Pancreas (tissue), 10 donors: ENCODE results near the gene ZNF486. TPM values are rescaled to one million over a fixed set of nuclear protein-coding genes. Genes with fewer than 3 reads are reported as not detected.

ENCODE experiments used
- ATAC-seq, 4 donors: fragments of 200-7000 bp; cut with Tn5 transposase; one replicate each; pipeline versions ENCODE4 v1.8.0 to v1.9.1; 2020; ENCODE audit warnings: mild to moderate bottlenecking in 4 of 4, moderate library complexity in 4 of 4
- DNase-seq, 6 donors: peaks; one replicate each; pipeline ENCODE4 v3.0.0-alpha.2; 2020
- FAIRE-seq: peaks from 2 replicates; lab custom pipeline; 2012; peaks lifted over from hg19 to GRCh38; lab: Jason Lieb, UNC
- H3K27ac ChIP-seq, 4 donors: fragments of 200-600 bp; sonication (generic); 1 replicate in 3 of 4; 2 replicates in 1 of 4; pipeline versions ENCODE4 v1.5.0 to v1.8.0; 2020
- H3K27me3 ChIP-seq, 4 donors: fragments of 200-600 bp; one replicate each; pipeline ENCODE4 v1.8.0; 2021
- H3K36me3 ChIP-seq, 3 donors: fragments of 200-600 bp; sonication (generic) in 1 of 3; one replicate each; pipeline versions ENCODE4 v1.5.0 to v1.8.0; 2020 to 2021
- H3K4me1 ChIP-seq, 3 donors: fragments of 200-600 bp; one replicate each; pipeline ENCODE4 v1.8.0; 2021
- H3K4me3 ChIP-seq, 4 donors: fragments of 200-600 bp; sonication (generic) in 2 of 4; one replicate each; pipeline versions ENCODE4 v1.5.0 to v1.8.0; 2020 to 2021
- H3K9me3 ChIP-seq, 4 donors: fragments of 200-600 bp; one replicate each; pipeline ENCODE4 v1.8.0; 2021
- CTCF ChIP-seq, 4 donors: fragments of 200-600 bp; sonication (generic) in 3 of 4; IDR thresholded peaks; one replicate each; pipeline versions ENCODE4 v1.5.0 to v1.8.0; 2021; ENCODE audit warnings: antibody characterized with exemption in 4 of 4
- WGBS, 2 donors: extraction: QIAGEN DNeasy Blood & Tissue Kit; methylation state at CpG; one replicate each; pipeline ENCODE4 v1.1.7; 2013; 5-methylcytosine and 5-hydroxymethylcytosine counted together
- intact Hi-C, 3 donors: fragments of 100-400 bp; cut with DNase I; formaldehyde crosslinking; loops; one replicate each; pipeline versions ENCODE4 v1.11.1 to v1.14.2; 2022
- polyA plus RNA-seq, 2 donors: library from polyadenylated mRNA; stranded (reverse); fragments of 200-250 nt; gene quantifications; one replicate each; pipeline ENCODE4 v1.2.3, GENCODE V29; 2013
- total RNA-seq, 6 donors: library from RNA; stranded (reverse); fragmentation: NEBNext Ultra II Directional in 4 of 6; extraction: Animal tissue kit (Norgen Biotek cat#: 25700) in 4 of 6; gene quantifications; one replicate each; pipeline versions ENCODE4 v1.2.1 to v1.2.4, GENCODE V29; 2021 to 2023
- donor health status: healthy with polysubstance abuse.
- donor health status: DM: no; HTN: no; CAD: no; lungs with moderate emphysema.
- donor health status: DM: no; HTN: no; CAD: no.
- donor health status: control.
- donor health status: control.
- donor health status: Bipolar disorder and iron deficiency.
- donor health status: DM: yes; HTN: yes; CAD: no.
- donor health status: DM: no; HTN: no; CAD: no.
- donor health status: DM: no; HTN: no; CAD: no.
- donor health status: DM: yes; HTN: yes; CAD: no.

ZNF486 gene
- total and polyA plus RNA-seq, 8 donors: 2.0 to 6.1 (median 3.0) TPM

DNA sequence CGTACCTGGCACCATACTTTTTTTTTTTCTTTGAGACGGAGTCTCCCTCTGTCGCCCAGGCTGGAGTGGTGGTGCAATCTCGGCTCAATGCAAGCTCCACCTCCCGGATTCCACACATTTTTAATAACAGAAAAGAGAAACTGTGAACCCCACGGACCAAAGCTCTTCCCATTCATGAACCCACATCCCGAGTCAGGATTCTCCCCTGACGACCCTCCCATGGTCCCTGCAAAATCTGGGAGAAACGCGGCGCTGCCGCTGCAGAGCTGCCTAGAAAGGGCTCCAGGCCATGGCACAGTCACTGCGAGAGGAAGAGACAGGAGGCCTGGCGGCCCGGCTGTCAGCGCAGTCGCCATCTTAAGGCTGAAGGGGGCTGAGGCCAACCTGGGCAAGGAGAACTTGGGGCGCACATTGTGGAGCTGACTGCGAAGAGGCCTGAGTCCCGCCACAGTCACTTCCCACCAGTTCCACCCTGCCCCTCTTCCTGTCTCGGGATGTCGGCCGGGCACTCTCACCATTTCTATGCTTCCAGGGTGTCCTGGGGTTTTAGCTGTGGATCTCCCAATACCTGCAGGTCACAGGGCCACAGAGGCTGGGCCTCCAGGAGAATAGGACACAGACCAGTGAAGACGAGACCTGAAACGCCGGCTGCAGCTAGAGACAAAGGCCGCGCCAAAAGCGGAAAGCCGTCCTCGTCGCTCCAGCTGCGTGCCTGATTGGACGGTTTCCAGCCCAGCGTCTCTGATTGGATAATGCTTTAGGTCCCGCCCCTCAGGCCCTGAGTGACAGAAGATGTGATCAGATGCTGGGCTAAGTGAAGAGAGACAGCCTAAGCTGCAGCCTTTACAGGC lies 71.0 kb downstream of the ZNF486 start:
- Histone ChIP-seq H3K27ac (peak overlapping the region in 2 of 4 donors; percentile 44 to 50), H3K27me3 (no peaks in the 10 kb centered on the region), H3K4me1 (peaks cover 0 to 5% (median 4%) of the 10 kb centered on the region in 3 donors), H3K36me3 (no peaks in the 10 kb centered on the region), H3K4me3 (peak overlapping the region; percentile 42 to 72 (median 54)), H3K9me3 (no peaks in the 10 kb centered on the region)
- FAIRE-seq (no peak), ATAC-seq (peak; percentile 94 to 99 (median 97)), DNase-seq (peak; percentile 85 to 96 (median 92))
- peak in 1 of 4 donors; percentile 12 for TF ChIP-seq CTCF (IDR thresholded peaks at IDR 0.05)
- WGBS, 2 donors: 1% methylated on average over 36 of the region's 36 CpGs
- intact Hi-C loops: no loop called here

DNA sequence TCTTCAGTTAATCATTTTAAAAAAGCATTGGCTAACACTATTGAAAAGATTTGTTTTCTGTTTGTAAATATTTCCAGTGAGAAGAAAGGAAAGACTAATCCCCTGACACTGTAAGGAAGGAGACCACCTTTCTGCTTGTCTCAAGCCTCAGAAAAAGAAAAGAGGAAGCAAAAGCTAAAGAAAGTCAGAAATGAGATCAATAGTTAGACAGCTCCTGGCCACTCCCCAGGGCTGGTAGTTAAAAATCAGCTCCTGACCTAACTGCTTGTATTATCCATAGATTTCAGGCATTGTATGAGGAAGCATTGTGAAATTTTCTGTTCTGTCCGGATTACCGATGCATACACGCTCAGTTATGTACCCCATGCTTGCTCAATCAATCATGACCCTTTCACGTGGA lies 76.6 kb downstream of the ZNF486 start:
- WGBS, 2 donors: 65 to 78% methylated on average over 4 of the region's 4 CpGs
- no peak for TF ChIP-seq CTCF (IDR thresholded peaks at IDR 0.05)
- Histone ChIP-seq H3K4me1 (peaks cover 0 to 3% (median 0%) of the 10 kb centered on the region in 3 donors), H3K4me3 (no peak overlapping the region), H3K9me3 (no peaks in the 10 kb centered on the region), H3K27me3 (no peaks in the 10 kb centered on the region), H3K27ac (no peak overlapping the region), H3K36me3 (no peaks in the 10 kb centered on the region)
- FAIRE-seq: no peak
- no peak for DNase-seq
- no peak for ATAC-seq
- intact Hi-C loops: loop anchor here in 1 of 3 donors (10.0 kb wide), 1 partner anchor 121 kb away; no protein-coding TSS in a partner anchor

DNA sequence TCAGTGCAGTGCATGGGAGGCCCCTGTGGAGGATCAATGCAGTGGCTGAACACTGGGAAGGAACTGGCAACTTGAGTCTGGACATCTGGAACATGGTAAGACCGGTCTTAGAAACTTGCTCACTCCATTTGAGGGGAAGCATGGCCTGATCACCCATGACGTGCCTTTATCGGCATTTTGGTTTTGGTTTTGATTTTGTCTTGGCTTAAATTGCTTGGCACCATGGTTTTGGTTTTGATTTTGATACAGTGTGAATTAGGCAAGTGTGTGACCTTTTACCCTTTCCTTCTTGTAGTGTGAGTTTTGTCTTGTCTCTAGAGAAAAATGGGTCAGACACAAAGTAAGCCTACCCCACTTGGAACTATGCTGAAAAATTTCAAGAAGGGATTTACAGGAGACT lies 77.3 kb downstream of the ZNF486 start:
- Histone ChIP-seq H3K36me3 (no peaks in the 10 kb centered on the region), H3K4me1 (peaks cover 0 to 3% (median 0%) of the 10 kb centered on the region in 3 donors), H3K9me3 (no peaks in the 10 kb centered on the region), H3K27me3 (no peaks in the 10 kb centered on the region), H3K4me3 (no peak overlapping the region), H3K27ac (no peak overlapping the region)
- DNase-seq: no peak
- WGBS, 2 donors: 75 to 82% methylated on average over 3 of the region's 3 CpGs
- TF ChIP-seq CTCF (IDR thresholded peaks at IDR 0.05): no peak
- ATAC-seq: no peak
- intact Hi-C loops: loop anchor here in 1 of 3 donors (10.0 kb wide), 1 partner anchor 120 kb away; no protein-coding TSS in a partner anchor
- no peak for FAIRE-seq

- H3K27me3 ChIP-seq: no peaks in the 10 kb centered on the region
- H3K9me3 ChIP-seq: no peaks in the 10 kb centered on the region
- H3K27ac ChIP-seq: no peak overlapping the region
- no peak overlapping the region for H3K4me3 ChIP-seq
- no peak for TF ChIP-seq CTCF (IDR thresholded peaks at IDR 0.05)
- no peaks in the 10 kb centered on the region for H3K36me3 ChIP-seq
- no peak for FAIRE-seq
- no peak for ATAC-seq
- DNase-seq: no peak
- intact Hi-C loops: loop anchor here in 2 of 3 donors (5.0 to 10.0 kb wide), 2 partner anchors 117 to 119 kb away; no protein-coding TSS in a partner anchor
- peaks cover 0 to 5% (median 3%) of the 10 kb centered on the region in 3 donors for H3K4me1 ChIP-seq
Measured at GRCh38 chr19:20245309-20245708, 78.3 kb downstream of the ZNF486 start.
